ENCODE measurements around the gene TUBB. TPM values are rescaled to one million over a fixed set of nuclear protein-coding genes. Genes with fewer than 3 reads are reported as not detected.

The TUBB gene
- total and polyA plus RNA-seq, 9 of the 15 experiments (the other 6 are each of a cell fraction or from before 2014, with no cell fraction given): 971 to 2,870 (median 1,478) TPM

GRCh38 chr6:30742316-30743098 lies 22.4 kb downstream of the TUBB start, which contains the start of gene FLOT1 (continued):
- TF ChIP-seq TRIM25 (IDR thresholded peaks at IDR 0.05; ENCODE audit: borderline replicate concordance) (no peak), NBN (IDR thresholded peaks at IDR 0.05; ENCODE audit: low read depth) (peak; percentile 22; the same call in 1 of the 2 replicates), BMI1 (IDR thresholded peaks at IDR 0.05; ENCODE audit: low read length) (no peak), SMARCA5 (IDR thresholded peaks at IDR 0.05) (no peak), DMBX1 (CRISPR knock-in tag; IDR thresholded peaks at IDR 0.05; ENCODE audit: borderline replicate concordance) (no peak), ATF6 (CRISPR knock-in tag; IDR thresholded peaks at IDR 0.05) (no peak; the same call in 1 of the 2 replicates), TCF3 (CRISPR knock-in tag; IDR thresholded peaks at IDR 0.05) (no peak), ZNF766 (CRISPR knock-in tag; conservative IDR thresholded peaks at IDR 0.05) (no peak; the same call in 1 of the 2 replicates), ZSCAN32 (CRISPR knock-in tag; IDR thresholded peaks at IDR 0.05) (no peak), KDM2B (CRISPR knock-in tag; IDR thresholded peaks at IDR 0.05) (0 out of 2 replicates have a peak, but pooled peaks have one; percentile 87), SPI1 (IDR thresholded peaks at IDR 0.05; ENCODE audit: borderline replicate concordance, low read depth, low read length) (no peak), RBM25 (IDR thresholded peaks at IDR 0.05; ENCODE audit: low read depth, low read length, severe bottlenecking) (peak; percentile 31), ZNF239 (CRISPR knock-in tag; IDR thresholded peaks at IDR 0.05) (no peak), KLF6 (CRISPR knock-in tag; IDR thresholded peaks at IDR 0.05; ENCODE audit: borderline replicate concordance) (peak; percentile 17; the same call in 1 of the 2 replicates), ZMIZ1 (IDR thresholded peaks at IDR 0.05; ENCODE audit: low read depth in 2 of 2, low read length in 2 of 2) (no peak; a peak in 2 of 4 replicates), XRCC5 (IDR thresholded peaks at IDR 0.05; ENCODE audit: low read depth, low read length) (no peak), PTRF (tag; IDR thresholded peaks at IDR 0.05) (no peak), SOX6 (IDR thresholded peaks at IDR 0.05) (0 out of 2 replicates have a peak, but pooled peaks have one; percentile 38), RBM39 (optimal IDR thresholded peaks at IDR 0.05; ENCODE audit: low read depth, low read length) (no peak), VEZF1 (CRISPR knock-in tag; IDR thresholded peaks at IDR 0.05) (peak; percentile 96)

Data from K562 (cell line).